A673 (cell line): ENCODE data around the gene ZHX3.

ENCODE experiments used
- EZH2 ChIP-seq: fragments of 200-600 bp; sonication (generic); IDR thresholded peaks from 2 replicates; pipeline ENCODE4 v1.6.1; 2017; ENCODE audit warnings: borderline replicate concordance, low read depth, mild to moderate bottlenecking, mixed read lengths, antibody characterized with exemption, low read length; ENCODE audit not compliant: poor library complexity, severe bottlenecking
- TF ChIP-seq, protein P1 (sequence below): fragments of 300-800, 200-600 bp; sonication (generic); conservative IDR thresholded peaks from 2 replicates; pipeline ENCODE4 v1.5.1; 2017; ENCODE audit warnings: low read depth, mild to moderate bottlenecking, antibody characterized with exemption, low read length, moderate library complexity, mixed read lengths

- TF ChIP-seq, protein P1, sequence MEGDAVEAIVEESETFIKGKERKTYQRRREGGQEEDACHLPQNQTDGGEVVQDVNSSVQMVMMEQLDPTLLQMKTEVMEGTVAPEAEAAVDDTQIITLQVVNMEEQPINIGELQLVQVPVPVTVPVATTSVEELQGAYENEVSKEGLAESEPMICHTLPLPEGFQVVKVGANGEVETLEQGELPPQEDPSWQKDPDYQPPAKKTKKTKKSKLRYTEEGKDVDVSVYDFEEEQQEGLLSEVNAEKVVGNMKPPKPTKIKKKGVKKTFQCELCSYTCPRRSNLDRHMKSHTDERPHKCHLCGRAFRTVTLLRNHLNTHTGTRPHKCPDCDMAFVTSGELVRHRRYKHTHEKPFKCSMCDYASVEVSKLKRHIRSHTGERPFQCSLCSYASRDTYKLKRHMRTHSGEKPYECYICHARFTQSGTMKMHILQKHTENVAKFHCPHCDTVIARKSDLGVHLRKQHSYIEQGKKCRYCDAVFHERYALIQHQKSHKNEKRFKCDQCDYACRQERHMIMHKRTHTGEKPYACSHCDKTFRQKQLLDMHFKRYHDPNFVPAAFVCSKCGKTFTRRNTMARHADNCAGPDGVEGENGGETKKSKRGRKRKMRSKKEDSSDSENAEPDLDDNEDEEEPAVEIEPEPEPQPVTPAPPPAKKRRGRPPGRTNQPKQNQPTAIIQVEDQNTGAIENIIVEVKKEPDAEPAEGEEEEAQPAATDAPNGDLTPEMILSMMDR = peak; percentile 86
- TF ChIP-seq EZH2 = no peak
Measured at GRCh38 chr20:41135187-41135887, 182.2 kb downstream of the ZHX3 start.
